GM12878 (cell line): ENCODE data around the gene CDC42SE2. TPM values are rescaled to one million over a fixed set of nuclear protein-coding genes. Genes with fewer than 3 reads are reported as not detected.

Experiments
- ATAC-seq: fragments of 200-7000 bp; cut with Tn5 transposase; 3 replicates; pipeline ENCODE4 v1.9.1; 2020; ENCODE audit warnings: mild to moderate bottlenecking, moderate library complexity
- BruUV-seq: library from RNA; stranded (reverse); fragments of 400-500 nt; replicated peaks from 2 replicates; lab custom pipeline; 2021; lab: Mats Ljungman, UMichigan
- CTCF ChIA-PET: fragments of 300-600 bp; sonication (Branson Sonifier 250); formaldehyde crosslinking; extraction: SDS; loops from one replicate; lab custom pipeline; 2021; ENCODE audit warnings: inconsistent platforms; lab: Yijun Ruan, JAX
- POLR2A ChIA-PET: fragments of 350-600 bp; formaldehyde crosslinking; extraction: SDS; loops from one replicate; lab custom pipeline; 2021; ENCODE audit warnings: inconsistent platforms; lab: Charles Lee
- RAD21 ChIA-PET: fragments of 300-600 bp; sonication (Branson Sonifier 250); formaldehyde crosslinking; loops from one replicate; lab custom pipeline; 2023; ENCODE audit warnings: antibody characterized with exemption; ENCODE audit not compliant: unreplicated experiment; lab: Charles Lee
- SMC1A ChIA-PET: fragments of 300-600 bp; sonication (Branson Sonifier 250); formaldehyde crosslinking; loops from one replicate; lab custom pipeline; 2023; ENCODE audit not compliant: unreplicated experiment, uncharacterized antibody; lab: Charles Lee
- DNase-seq: peaks from one replicate; pipeline ENCODE4 v3.0.0-alpha.2; 2011; ENCODE audit warnings: low read depth, low spot score
- FAIRE-seq: peaks from 3 replicates; lab custom pipeline; 2011; peaks lifted over from hg19 to GRCh38; lab: Jason Lieb, UNC
- H2AFZ ChIP-seq: 2 replicates; pipeline ENCODE4 v1.6.0; 2011; ENCODE audit warnings: low read depth, low read length, control low read depth; ENCODE audit not compliant: control insufficient read depth
- H3K27ac ChIP-seq: 2 replicates; pipeline ENCODE4 v1.5.1; 2011; ENCODE audit warnings: control low read depth; ENCODE audit not compliant: control insufficient read depth, insufficient read depth
- H3K27me3 ChIP-seq, 2 experiments: replicated peaks in 1 of 2; 2 replicates each; pipeline versions ENCODE4 v1.6.0 to v1.6.1; 2011; ENCODE audit warnings: low read length in 1 of 2; ENCODE audit not compliant: control insufficient read depth in 2 of 2, insufficient read depth in 2 of 2
- H3K36me3 ChIP-seq, 2 experiments: 2 replicates each; pipeline ENCODE4 v1.5.1; 2011; ENCODE audit warnings: low read length in 1 of 2; ENCODE audit not compliant: control insufficient read depth in 2 of 2, insufficient read depth in 2 of 2
- H3K4me1 ChIP-seq: 2 replicates; pipeline ENCODE4 v1.6.1; 2011; ENCODE audit warnings: mild to moderate bottlenecking, low read length, moderate library complexity, mixed read lengths; ENCODE audit not compliant: control insufficient read depth, insufficient read depth
- H3K4me2 ChIP-seq: 2 replicates; pipeline ENCODE4 v1.6.0; 2011; ENCODE audit warnings: control low read depth; ENCODE audit not compliant: control insufficient read depth, insufficient read depth
- H3K4me3 ChIP-seq: fragments of 200-600 bp; sonication (generic); 2 replicates; pipeline ENCODE4 v1.5.1; 2016
- H3K79me2 ChIP-seq: 2 replicates; pipeline ENCODE4 v1.6.0; 2011; ENCODE audit warnings: low read length; ENCODE audit not compliant: control insufficient read depth, insufficient read depth
- H3K9ac ChIP-seq: 2 replicates; pipeline ENCODE4 v1.8.0; 2011; ENCODE audit warnings: low read length, control low read depth, mixed read lengths; ENCODE audit not compliant: control insufficient read depth, insufficient read depth
- H3K9me3 ChIP-seq: replicated peaks from 3 replicates; pipeline ENCODE4 v1.5.1; 2011; ENCODE audit warnings: mild to moderate bottlenecking, low read length; ENCODE audit not compliant: control insufficient read depth, insufficient read depth
- H4K20me1 ChIP-seq: 2 replicates; pipeline ENCODE4 v1.6.0; 2011; ENCODE audit not compliant: control insufficient read depth, insufficient read depth
- ATF7 ChIP-seq: fragments of 450-650 bp; IDR thresholded peaks from 2 replicates; pipeline ENCODE4 v1.6.1; 2016; ENCODE audit warnings: low read depth, mild to moderate bottlenecking
- IKZF2 ChIP-seq, 2 experiments: fragments of 450-650 bp; IDR thresholded peaks; 2 replicates each; pipeline ENCODE4 v1.6.1; 2017; ENCODE audit warnings: mild to moderate bottlenecking in 2 of 2, moderate library complexity in 2 of 2
- POLR2AphosphoS5 ChIP-seq: IDR thresholded peaks from 2 replicates; pipeline ENCODE4 v1.6.1; 2011; ENCODE audit warnings: mild to moderate bottlenecking, low read length, inconsistent platforms
- RELB ChIP-seq: fragments of 450-650 bp; IDR thresholded peaks from 2 replicates; pipeline ENCODE4 v1.6.1; 2017; ENCODE audit warnings: low read depth, mild to moderate bottlenecking, moderate library complexity
- YY1 ChIP-seq: IDR thresholded peaks from 2 replicates; pipeline ENCODE4 v1.6.1; 2011; ENCODE audit warnings: low read depth, mild to moderate bottlenecking, low read length
- ZNF687 ChIP-seq: fragments of 450-650 bp; IDR thresholded peaks from 2 replicates; pipeline ENCODE4 v1.6.1; 2017; ENCODE audit warnings: mild to moderate bottlenecking, moderate library complexity
- WGBS: methylation state at CpG from one replicate; pipeline ENCODE4 v1.1.6; 2016; ENCODE audit warnings: low lambda C conversion rate; ENCODE audit not compliant: insufficient replicate concordance, insufficient coverage; ENCODE audit errors: missing lambda C conversion rate; 5-methylcytosine and 5-hydroxymethylcytosine counted together
- in situ Hi-C: fragments of 300-500 bp; cut with MboI; formaldehyde crosslinking; loops from 9 replicates; pipeline ENCODE4 v1.14.3; 2018; ENCODE audit warnings: mixed read lengths
- intact Hi-C: fragments of 100-400 bp; cut with micrococcal nuclease; formaldehyde crosslinking; loops from one replicate; pipeline ENCODE4 v1.14.2; 2022; ENCODE audit not compliant: unreplicated experiment
- polyA plus RNA-seq, 11 experiments: library from polyadenylated mRNA; depleted of rRNA in 4 of 11; unstranded in 6 of 11; stranded (reverse) in 5 of 11; fragments of >200 nt; fragmentation: Nextera tagmentation in 4 of 11; fragmentation: Illumina TruSeq in 1 of 11; extraction: Ambion mirVana in 4 of 11; extraction: Trizol in 1 of 11; gene quantifications; 1 replicate in 1 of 11; 2 replicates in 10 of 11; pipeline versions ENCODE4 v1.2.1 to v1.2.3, GENCODE V29; 2011 to 2016; ENCODE audit warnings: inconsistent platforms in 2 of 11, missing spikeins in 2 of 11, low read depth in 1 of 11
- total RNA-seq, 4 experiments: library from RNA; depleted of rRNA in 3 of 4; stranded (reverse); fragments of >200 nt in 3 of 4; fragmentation: Illumina TruSeq in 1 of 4; extraction: Trizol in 1 of 4; gene quantifications; 2 replicates each; pipeline versions ENCODE4 v1.2.1 to v1.2.3, GENCODE V29; 2013 to 2021
- TF ChIP-seq, protein P1 (sequence below): IDR thresholded peaks from 2 replicates; pipeline ENCODE4 v1.6.1; 2012; ENCODE audit warnings: low read depth, low read length, improper control_type of control experiment

Gene CDC42SE2
- total and polyA plus RNA-seq, 10 of the 15 experiments (the other 5 are each of a cell fraction or from before 2014, with no cell fraction given), result 57.0 to 148 (median 80.3) TPM

DNA sequence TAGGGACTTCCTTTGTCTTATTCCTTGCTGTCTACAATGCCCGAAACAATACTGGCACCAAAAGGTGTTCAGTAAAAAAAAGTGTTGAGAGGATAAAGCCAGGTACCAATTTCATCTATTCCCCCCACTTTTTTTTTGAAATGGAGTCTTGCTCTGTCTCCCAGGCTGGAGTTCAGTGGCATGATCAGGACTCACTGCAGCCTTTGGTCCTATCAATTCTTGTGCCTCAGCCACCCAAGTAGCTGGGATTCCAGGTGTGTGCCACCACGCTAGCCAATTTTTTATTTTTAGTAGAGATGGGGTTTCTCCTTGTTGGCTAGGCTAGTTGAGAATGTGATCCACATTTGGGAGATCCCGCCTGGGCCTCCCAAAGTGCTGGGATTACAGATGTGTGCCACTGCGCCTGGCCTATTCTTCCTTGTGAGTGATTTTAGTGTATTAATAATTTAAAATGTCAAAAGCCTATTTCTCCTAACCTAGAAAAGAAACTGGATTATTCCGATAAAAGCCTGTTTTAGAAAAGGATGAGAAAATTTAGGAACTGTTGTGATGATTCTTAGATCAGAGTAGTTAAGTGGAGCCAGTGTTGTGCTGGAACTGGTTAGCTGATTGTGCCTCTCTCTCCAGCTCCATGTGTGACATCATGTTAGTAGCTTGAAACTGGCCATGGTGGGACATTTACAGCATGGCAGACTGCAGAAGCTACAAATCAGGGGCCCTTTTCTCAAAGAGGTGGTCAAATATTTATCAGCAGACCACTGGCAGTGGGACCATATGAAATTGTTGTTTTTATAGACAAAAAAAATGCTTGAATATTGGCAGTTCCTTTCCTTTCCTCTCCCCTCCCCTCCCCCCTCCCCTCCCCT is 14.3 kb downstream of the CDC42SE2 start:
- H3K9me3 ChIP-seq, result no peaks in the 10 kb centered on the region
- 93% methylated on average over 5 of the region's 5 CpGs for WGBS
- no peak overlapping the region for H3K9ac ChIP-seq
- FAIRE-seq (no peak), ATAC-seq (peak; percentile 26), DNase-seq (no peak)
- H3K4me3 ChIP-seq, result no peak overlapping the region
- CTCF ChIA-PET, result interaction anchor here (0.6 to 1.1 kb wide), 4 partner anchors 12 to 104 kb away, joined by 3 to 4 read pairs (median 4); no protein-coding TSS in a partner anchor
- SMC1A ChIA-PET, result interaction anchor here (0.5 to 41.3 kb wide), 10 partner anchors 10 to 140 kb away, joined by 3 to 1218 read pairs (median 10); partner anchors contain the start of gene CDC42SE2
- RAD21 ChIA-PET, result interaction anchor here (0.6 to 6.3 kb wide), 15 partner anchors 7 to 104 kb away, joined by 3 to 70 read pairs (median 3); partner anchors contain the start of gene CDC42SE2
- in situ Hi-C loops, result no loop called here
- peaks cover 51% of the 10 kb centered on the region for H3K4me1 ChIP-seq
- no TSS peak for BruUV-seq
- 0 out of 2 replicates have a peak overlapping the region, but pooled peaks have one; percentile 21 for H3K27ac ChIP-seq
- peaks cover 94% of the 10 kb centered on the region for H3K79me2 ChIP-seq
- TF ChIP-seq, protein P1, sequence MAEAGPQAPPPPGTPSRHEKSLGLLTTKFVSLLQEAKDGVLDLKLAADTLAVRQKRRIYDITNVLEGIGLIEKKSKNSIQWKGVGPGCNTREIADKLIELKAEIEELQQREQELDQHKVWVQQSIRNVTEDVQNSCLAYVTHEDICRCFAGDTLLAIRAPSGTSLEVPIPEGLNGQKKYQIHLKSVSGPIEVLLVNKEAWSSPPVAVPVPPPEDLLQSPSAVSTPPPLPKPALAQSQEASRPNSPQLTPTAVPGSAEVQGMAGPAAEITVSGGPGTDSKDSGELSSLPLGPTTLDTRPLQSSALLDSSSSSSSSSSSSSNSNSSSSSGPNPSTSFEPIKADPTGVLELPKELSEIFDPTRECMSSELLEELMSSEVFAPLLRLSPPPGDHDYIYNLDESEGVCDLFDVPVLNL, result no peak
- 0 out of 2 replicates have a peak, but pooled peaks have one; percentile 14 for TF ChIP-seq RELB
- TF ChIP-seq ZNF687, result no peak
- TF ChIP-seq ATF7, result peak; percentile 87
- peak; percentile 41; the same call in 1 of the 2 replicates for TF ChIP-seq YY1
- TF ChIP-seq IKZF2 (IDR thresholded peaks at IDR 0.05), result 0 out of 4 replicates have a peak, but pooled peaks of 1 of the 2 experiments have one; percentile 28
- TF ChIP-seq POLR2AphosphoS5, result 0 out of 2 replicates have a peak, but pooled peaks have one; percentile 24
- intact Hi-C loops, result loop anchor here (10.0 kb wide), 2 partner anchors 47 to 517 kb away; partner anchors contain the start of gene FNIP1
- no peak overlapping the region for H3K4me2 ChIP-seq
- H2AFZ ChIP-seq, result no peak overlapping the region
- H3K36me3 ChIP-seq, result no peaks in the 10 kb centered on the region
- no peaks in the 10 kb centered on the region for H3K27me3 ChIP-seq
- POLR2A ChIA-PET, result interaction anchor here (0.7 to 6.5 kb wide), 7 partner anchors 7 to 101 kb away, joined by 3 to 47 read pairs (median 3); partner anchors contain the start of gene CDC42SE2
- H4K20me1 ChIP-seq, result no peaks in the 10 kb centered on the region
